Epithelial cell of prostate (primary cell): Measurements from ENCODE around the gene PPP1R16B.

Experiments used
- DNase-seq: peaks from one replicate; pipeline ENCODE4 v3.0.0-alpha.2; 2011; ENCODE audit warnings: low read depth, low spot score
- H3K27ac ChIP-seq: fragments of 450-650 bp; 2 replicates; pipeline ENCODE4 v1.5.1; 2017; ENCODE audit warnings: mild to moderate bottlenecking

The PPP1R16B gene

GRCh38 chr20:38818113-38819065, 12.9 kb downstream of the PPP1R16B start:
- no peak overlapping the region for H3K27ac ChIP-seq
- DNase-seq: no peak

- DNase-seq: no peak
- no peak overlapping the region for H3K27ac ChIP-seq
Measured at GRCh38 chr20:38825571-38825900, 20.0 kb downstream of the PPP1R16B start.

- DNase-seq: peak; percentile 18
- no peak overlapping the region for H3K27ac ChIP-seq
Measured at GRCh38 chr20:38825901-38826625, 20.6 kb downstream of the PPP1R16B start.

GRCh38 chr20:38827770-38828281, 22.3 kb downstream of the PPP1R16B start:
- no peak for DNase-seq
- H3K27ac ChIP-seq: no peak overlapping the region

GRCh38 chr20:38828514-38829295, 23.2 kb downstream of the PPP1R16B start:
- DNase-seq: no peak
- no peak overlapping the region for H3K27ac ChIP-seq

GRCh38 chr20:38829296-38829875, 23.9 kb downstream of the PPP1R16B start:
- DNase-seq: no peak
- H3K27ac ChIP-seq: no peak overlapping the region

GRCh38 chr20:38830356-38830755, 24.9 kb downstream of the PPP1R16B start:
- DNase-seq: no peak

GRCh38 chr20:38831049-38831691, 25.7 kb downstream of the PPP1R16B start:
- no peak for DNase-seq
- H3K27ac ChIP-seq: no peak overlapping the region

More at GRCh38 chr20:38830356-38830755, 24.9 kb downstream of the PPP1R16B start:
- no peak overlapping the region for H3K27ac ChIP-seq

- no peak for DNase-seq
- no peak overlapping the region for H3K27ac ChIP-seq
Measured at GRCh38 chr20:38831995-38832620, 26.6 kb downstream of the PPP1R16B start.

GRCh38 chr20:38833154-38833856, 27.8 kb downstream of the PPP1R16B start:
- DNase-seq: no peak
- no peak overlapping the region for H3K27ac ChIP-seq

GRCh38 chr20:38833857-38834164, 28.3 kb downstream of the PPP1R16B start:
- DNase-seq: no peak
- H3K27ac ChIP-seq: no peak overlapping the region

GRCh38 chr20:38834868-38835267, 29.4 kb downstream of the PPP1R16B start:
- H3K27ac ChIP-seq: no peak overlapping the region

GRCh38 chr20:38835792-38836191, 30.3 kb downstream of the PPP1R16B start:
- no peak for DNase-seq
- H3K27ac ChIP-seq: no peak overlapping the region

More at GRCh38 chr20:38834868-38835267, 29.4 kb downstream of the PPP1R16B start:
- DNase-seq: no peak

GRCh38 chr20:38836991-38837390, 31.5 kb downstream of the PPP1R16B start:
- H3K27ac ChIP-seq: no peak overlapping the region
- no peak for DNase-seq

- DNase-seq: no peak
- no peak overlapping the region for H3K27ac ChIP-seq
Measured at GRCh38 chr20:38838326-38838725, 32.8 kb downstream of the PPP1R16B start.

GRCh38 chr20:38839563-38839962, 34.1 kb downstream of the PPP1R16B start:
- no peak for DNase-seq
- no peak overlapping the region for H3K27ac ChIP-seq

GRCh38 chr20:38840053-38840893, 34.8 kb downstream of the PPP1R16B start:
- no peak for DNase-seq
- no peak overlapping the region for H3K27ac ChIP-seq
